Urinary bladder (tissue), 2 donors: ENCODE results near the gene SNX6. TPM values are rescaled to one million over a fixed set of nuclear protein-coding genes. Genes with fewer than 3 reads are reported as not detected.

ENCODE experiments used
- polyA plus RNA-seq: library from polyadenylated mRNA; stranded (reverse); fragments of 200-250 nt; gene quantifications from one replicate; pipeline ENCODE4 v1.2.3, GENCODE V29; 2013
- small RNA-seq: library from RNA; depleted of rRNA; stranded (forward); fragments of <200 nt; gene quantifications from one replicate; pipeline ENCODE3, GENCODE V24; 2014
- total RNA-seq: library from RNA; depleted of rRNA; stranded (reverse); fragments of >200 nt; gene quantifications from one replicate; pipeline ENCODE4 v1.2.3, GENCODE V29; 2014
- donor health status: healthy.

SNX6 gene
- total and polyA plus RNA-seq, 2 donors = 58.9 to 171 TPM

Small RNA genes lying within 50 kb of the gene (small RNA-seq; reads per million reads assigned to genes)
- gene RNU1-27P = not detected
- not detected for gene RNU1-28P
- gene RNU6-1261P = not detected

Other genes starting within 250 kb of the SNX6 start
- gene SPTSSA, start 167.9 kb downstream of the SNX6 start, total RNA-seq = 22.2 TPM
- 38.4 TPM for gene SPTSSA, start 167.9 kb downstream of the SNX6 start, polyA plus RNA-seq
- 61.5 TPM for gene EAPP, start 90.4 kb downstream of the SNX6 start, total RNA-seq
- 44.9 TPM for gene EAPP, start 90.4 kb downstream of the SNX6 start, polyA plus RNA-seq
- gene CFL2, start 84.4 kb upstream of the SNX6 start, total RNA-seq = 296 TPM
- gene CFL2, start 84.4 kb upstream of the SNX6 start, polyA plus RNA-seq = 176 TPM
- 38.3 TPM for gene BAZ1A, start 245.2 kb upstream of the SNX6 start, total RNA-seq
- 14.8 TPM for gene BAZ1A, start 245.2 kb upstream of the SNX6 start, polyA plus RNA-seq